GM12891 (cell line): ENCODE data around the gene SEC11C. TPM values are rescaled to one million over a fixed set of nuclear protein-coding genes. Genes with fewer than 3 reads are reported as not detected.

Source experiments
- DNase-seq: peaks from one replicate; pipeline ENCODE4 v3.0.0; 2011; ENCODE audit warnings: low spot score; ENCODE audit not compliant: insufficient read length
- FAIRE-seq: peaks from 2 replicates; lab custom pipeline; 2011; peaks lifted over from hg19 to GRCh38; lab: Jason Lieb, UNC
- PAX5 ChIP-seq: IDR thresholded peaks from 2 replicates; pipeline ENCODE4 v1.6.1; 2011; ENCODE audit warnings: low read length, moderate library complexity, mild to moderate bottlenecking; ENCODE audit not compliant: insufficient read depth, severe bottlenecking
- POLR2A ChIP-seq: IDR thresholded peaks from 2 replicates; pipeline ENCODE4 v1.6.1; 2011; ENCODE audit warnings: low read depth, low read length, control low read depth
- POLR2AphosphoS5 ChIP-seq: IDR thresholded peaks from 2 replicates; pipeline ENCODE4 v1.6.1; 2011; ENCODE audit warnings: low read depth, low read length, control low read depth
- POU2F2 ChIP-seq: IDR thresholded peaks from 2 replicates; pipeline ENCODE4 v1.6.1; 2011; ENCODE audit warnings: low read depth, mild to moderate bottlenecking, control low read depth, low read length, moderate library complexity
- SPI1 ChIP-seq: IDR thresholded peaks from 2 replicates; pipeline ENCODE4 v1.6.1; 2011; ENCODE audit warnings: low read depth, low read length, control low read depth
- TAF1 ChIP-seq: IDR thresholded peaks from 2 replicates; pipeline ENCODE4 v1.6.1; 2011; ENCODE audit warnings: low read depth, low read length, control low read depth
- polyA plus RNA-seq: library from polyadenylated mRNA; unstranded; fragments of >200 nt; gene quantifications from one replicate; pipeline ENCODE4 v1.2.1, GENCODE V29; 2012; ENCODE audit warnings: low read depth, missing spikeins, inconsistent platforms; ENCODE audit not compliant: missing spikeins

SEC11C gene
- 98.1 TPM for polyA plus RNA-seq

DNA sequence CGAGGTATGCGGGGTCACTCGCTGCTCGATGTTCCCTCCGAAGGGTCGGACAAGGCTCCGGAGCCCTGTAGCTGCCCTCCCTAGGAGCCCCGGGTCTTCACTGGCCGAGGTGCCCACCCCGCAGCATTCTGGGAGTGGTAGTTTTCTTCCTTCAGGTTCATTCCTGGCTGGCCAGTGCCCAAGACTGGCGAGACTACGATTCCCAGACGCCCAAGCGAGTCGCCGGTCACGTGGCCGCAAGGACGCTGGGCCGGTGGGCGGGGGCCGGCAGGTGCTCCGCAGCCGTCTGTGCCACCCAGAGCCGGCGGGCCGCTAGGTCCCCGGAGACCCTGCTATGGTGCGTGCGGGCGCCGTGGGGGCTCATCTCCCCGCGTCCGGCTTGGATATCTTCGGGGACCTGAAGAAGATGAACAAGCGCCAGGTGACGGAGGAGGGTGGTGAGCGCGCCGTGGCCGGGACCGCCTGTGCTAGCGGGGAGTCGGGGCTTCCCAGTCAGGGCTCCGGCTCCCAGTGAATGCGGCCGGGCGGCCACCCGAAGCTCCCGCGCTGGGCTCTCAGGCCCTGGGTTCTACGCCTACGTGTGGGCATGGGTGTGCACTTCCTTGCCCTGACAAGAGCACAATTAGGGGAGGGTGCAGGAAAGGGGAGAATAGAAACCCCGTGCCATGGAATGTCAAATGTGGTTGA lies at the start of gene SEC11C:
TSS of gene SEC11C (plus strand) at position 270 of the 687 bp plus-strand sequence. CDS start at position 335, 65 bp downstream.
- FAIRE-seq (peak; percentile 99), DNase-seq (peak; percentile 80)
- TF ChIP-seq POU2F2: 0 out of 2 replicates have a peak, but pooled peaks have one; percentile 3
- TF ChIP-seq POLR2A: peak; percentile 64; the same call in 1 of the 2 replicates
- no peak for TF ChIP-seq POLR2AphosphoS5
- no peak for TF ChIP-seq PAX5
- no peak for TF ChIP-seq SPI1
- 0 out of 2 replicates have a peak, but pooled peaks have one; percentile 57 for TF ChIP-seq TAF1

DNA sequence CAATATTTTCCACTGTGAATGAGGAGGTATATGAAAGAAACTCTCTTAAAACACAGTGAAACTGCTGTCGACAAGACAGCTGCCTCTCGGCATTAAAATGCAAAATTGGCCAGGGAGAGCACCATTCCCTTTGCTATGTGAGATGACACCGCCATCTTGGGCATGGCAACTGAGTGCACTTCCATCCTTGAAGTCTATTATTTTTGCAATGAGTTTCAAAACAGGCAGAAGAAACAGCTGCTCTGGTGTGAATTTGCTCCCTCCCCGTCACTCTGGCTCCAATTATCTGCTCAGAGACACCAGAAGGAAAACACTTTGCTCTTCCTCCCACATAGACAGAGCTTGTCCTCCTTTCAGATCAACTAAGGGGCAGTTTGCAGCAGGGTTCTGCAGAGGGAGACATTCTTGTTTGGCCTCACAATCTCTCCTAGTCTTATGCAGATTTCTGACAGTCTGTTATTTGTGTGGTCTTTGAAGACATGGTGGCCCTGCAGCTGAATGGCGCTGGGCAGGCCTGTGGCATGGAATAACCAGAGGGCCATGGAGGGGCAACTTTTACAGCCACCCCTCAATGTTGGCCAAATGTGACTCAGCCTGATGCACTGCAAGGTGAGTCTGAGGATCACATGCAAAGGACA lies 48.6 kb upstream of the SEC11C start:
- TF ChIP-seq SPI1: no peak
- TF ChIP-seq PAX5: no peak
- no peak for TF ChIP-seq POU2F2
- TF ChIP-seq TAF1: no peak
- TF ChIP-seq POLR2AphosphoS5: no peak
- TF ChIP-seq POLR2A: no peak
- DNase-seq (no peak), FAIRE-seq (no peak)

DNA sequence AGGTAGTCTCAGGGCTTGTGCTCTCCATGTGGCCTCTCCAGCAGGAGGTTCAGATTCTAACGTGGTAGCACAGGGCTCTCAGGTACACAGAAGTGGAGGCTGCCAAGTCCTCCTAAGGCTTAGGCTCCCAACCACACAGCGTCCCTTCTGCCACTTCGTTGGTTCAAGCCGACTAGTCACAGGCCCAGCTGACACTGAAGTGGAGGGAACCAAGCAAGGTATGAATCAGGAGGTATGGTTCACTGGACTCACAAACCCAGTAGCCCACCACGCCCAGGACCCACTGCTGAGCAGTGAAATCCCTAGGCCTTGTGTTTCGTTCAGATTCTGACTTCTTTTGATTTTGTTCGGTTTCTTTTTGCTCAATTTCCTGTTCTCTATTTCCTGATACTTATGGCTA lies 46.0 kb upstream of the SEC11C start:
- no peak for DNase-seq
- TF ChIP-seq SPI1 (no peak), POLR2A (no peak), PAX5 (no peak), TAF1 (no peak), POU2F2 (no peak), POLR2AphosphoS5 (no peak)
- FAIRE-seq: no peak

DNA sequence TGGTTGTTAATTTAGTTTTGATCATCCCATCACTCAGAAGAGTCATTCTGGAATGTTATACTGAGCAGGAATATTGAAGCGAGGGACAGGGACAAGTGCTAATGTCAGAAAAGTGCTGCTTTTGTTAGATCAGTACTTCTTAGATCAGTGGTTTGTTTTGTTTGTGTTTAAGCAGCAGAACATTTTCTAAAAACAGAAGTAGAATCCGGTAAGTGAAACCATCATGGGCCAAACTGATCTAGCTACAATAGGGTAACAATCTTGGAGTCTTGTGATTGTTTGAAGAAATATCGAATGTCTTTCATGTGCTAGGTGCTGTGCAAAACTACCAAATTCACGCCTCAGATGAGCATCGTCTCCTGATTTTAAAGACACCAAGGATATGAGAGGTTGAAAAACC lies 45.1 kb upstream of the SEC11C start:
- FAIRE-seq: no peak

GRCh38 chr18:59096098-59096789 lies 43.4 kb upstream of the SEC11C start:
- no peak for DNase-seq
- no peak for TF ChIP-seq TAF1
- TF ChIP-seq POLR2A: no peak
- TF ChIP-seq PAX5: no peak
- TF ChIP-seq POLR2AphosphoS5: no peak
- TF ChIP-seq POU2F2: no peak
- FAIRE-seq: no peak

More for the DNA sequence above, 45.1 kb upstream of the SEC11C start:
- no peak for DNase-seq
- TF ChIP-seq SPI1 (no peak), PAX5 (no peak), POLR2A (no peak), POU2F2 (no peak), TAF1 (no peak), POLR2AphosphoS5 (no peak)

GRCh38 chr18:59101830-59102414 lies 37.8 kb upstream of the SEC11C start:
- TF ChIP-seq PAX5 (no peak), POU2F2 (no peak), SPI1 (no peak), POLR2AphosphoS5 (no peak), TAF1 (no peak), POLR2A (no peak)
- no peak for DNase-seq
- no peak for FAIRE-seq

GRCh38 chr18:59109375-59109774 lies 30.3 kb upstream of the SEC11C start:
- DNase-seq: no peak
- FAIRE-seq: no peak
- TF ChIP-seq SPI1 (no peak), TAF1 (no peak), PAX5 (no peak), POU2F2 (no peak), POLR2A (no peak), POLR2AphosphoS5 (no peak)

GRCh38 chr18:59114160-59114559 lies 25.5 kb upstream of the SEC11C start:
- TF ChIP-seq POLR2A (no peak), POU2F2 (no peak)
- no peak for DNase-seq
- no peak for FAIRE-seq
